H1 (cell line): ENCODE data around the gene GPR39. TPM values are rescaled to one million over a fixed set of nuclear protein-coding genes. Genes with fewer than 3 reads are reported as not detected.

ENCODE experiments used
- BCL11A ChIP-seq, 2 experiments: IDR thresholded peaks; one replicate each; pipeline ENCODE4 v1.6.1; 2011; ENCODE audit warnings: low read depth in 2 of 2, low read length in 2 of 2, mild to moderate bottlenecking in 2 of 2
- CBX5 ChIP-seq: fragments of 300-800, 300-1000 bp; sonication (generic); IDR thresholded peaks from 2 replicates; pipeline ENCODE4 v1.7.1; 2016; ENCODE audit warnings: antibody characterized with exemption, low read length, low read depth
- FOSL1 ChIP-seq: IDR thresholded peaks from 2 replicates; pipeline ENCODE4 v1.6.1; 2011; ENCODE audit warnings: mild to moderate bottlenecking, low read depth, low read length, moderate library complexity; ENCODE audit not compliant: insufficient read depth
- POLR2A ChIP-seq, 2 experiments: IDR thresholded peaks; 1 replicate in 1 of 2; 2 replicates in 1 of 2; pipeline ENCODE4 v1.6.1; 2011; ENCODE audit warnings: low read depth in 2 of 2, low read length in 2 of 2, mild to moderate bottlenecking in 2 of 2; ENCODE audit errors: control extremely low read depth in 1 of 2
- POU5F1 ChIP-seq: IDR thresholded peaks from 2 replicates; pipeline ENCODE4 v1.6.1; 2011; ENCODE audit warnings: low read depth, mild to moderate bottlenecking, low read length, moderate library complexity
- SP4 ChIP-seq: IDR thresholded peaks from 2 replicates; pipeline ENCODE4 v1.6.1; 2012; ENCODE audit warnings: low read length, inconsistent platforms
- polyA plus RNA-seq, 7 experiments: library from polyadenylated mRNA; depleted of rRNA in 3 of 7; stranded (reverse) in 5 of 7; unstranded in 2 of 7; fragments of >200 nt in 5 of 7; fragments of 200-250 nt in 2 of 7; gene quantifications; 1 replicate in 5 of 7; 2 replicates in 1 of 7; 4 replicates in 1 of 7; pipeline versions ENCODE4 v1.2.1 to v1.2.3, GENCODE V29; 2011 to 2013; ENCODE audit warnings: missing spikeins in 2 of 7, mixed read lengths in 2 of 7
- total RNA-seq: library from RNA; stranded (reverse); fragmentation: NEBNext Ultra II Directional; extraction: Animal tissue kit (Norgen Biotek cat#: 25700); gene quantifications from 2 replicates; pipeline ENCODE4 v1.2.1, GENCODE V29; 2021

The GPR39 gene
- total and polyA plus RNA-seq, 2 of the 8 experiments (the other 6 are each of a cell fraction or from before 2014, with no cell fraction given): 0.63 to 2.7 TPM

DNA sequence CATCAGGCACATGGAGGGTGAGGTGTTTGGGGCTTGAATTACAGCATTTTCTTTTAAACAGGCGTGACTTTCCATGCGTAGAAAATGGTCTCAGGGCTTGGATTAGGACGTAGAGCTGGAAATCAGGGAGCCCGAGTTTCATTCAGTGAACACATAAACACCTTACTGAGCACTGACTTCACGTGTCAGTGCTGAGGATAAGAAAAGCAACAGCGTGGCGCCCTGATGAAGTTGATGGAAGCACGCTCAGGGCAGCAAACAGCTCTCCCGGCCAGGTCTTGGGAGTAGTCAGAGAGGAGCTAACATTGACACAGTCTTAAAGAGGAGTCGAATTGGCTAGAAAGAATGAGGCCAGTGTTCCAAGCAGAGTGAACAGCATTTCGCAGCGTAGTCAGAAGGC is 142.7 kb downstream of the GPR39 start (continued):
- TF ChIP-seq POLR2A (IDR thresholded peaks at IDR 0.05; ENCODE audit: control extremely low read depth in 1 of 2, low read depth in 2 of 2, low read length in 2 of 2): no peak
- TF ChIP-seq SP4: no peak
- no peak for TF ChIP-seq CBX5
- no peak for TF ChIP-seq POU5F1
- no peak for TF ChIP-seq BCL11A (IDR thresholded peaks at IDR 0.05; ENCODE audit: low read depth in 2 of 2, low read length in 2 of 2)
- no peak for TF ChIP-seq FOSL1
- TF ChIP-seq, all 59 proteins: peak for 0
